HL-60 (cell line): ENCODE results near the gene SMAD7.

Experiments
- CTCF ChIP-seq: IDR thresholded peaks from one replicate; pipeline ENCODE4 v1.5.1; 2011; ENCODE audit warnings: low read length, control low read depth, inconsistent platforms; ENCODE audit not compliant: insufficient read depth
- POLR2AphosphoS5 ChIP-seq: IDR thresholded peaks from 2 replicates; pipeline ENCODE4 v1.6.1; 2012; ENCODE audit warnings: low read depth

GRCh38 chr18:48948112-48949049 lies 2.4 kb downstream of the SMAD7 start:
- no peak for TF ChIP-seq CTCF
- TF ChIP-seq POLR2AphosphoS5 = peak; percentile 5; the same call in 1 of the 2 replicates
